ENCODE measurements around the gene CENPX.

Gene CENPX

DNA sequence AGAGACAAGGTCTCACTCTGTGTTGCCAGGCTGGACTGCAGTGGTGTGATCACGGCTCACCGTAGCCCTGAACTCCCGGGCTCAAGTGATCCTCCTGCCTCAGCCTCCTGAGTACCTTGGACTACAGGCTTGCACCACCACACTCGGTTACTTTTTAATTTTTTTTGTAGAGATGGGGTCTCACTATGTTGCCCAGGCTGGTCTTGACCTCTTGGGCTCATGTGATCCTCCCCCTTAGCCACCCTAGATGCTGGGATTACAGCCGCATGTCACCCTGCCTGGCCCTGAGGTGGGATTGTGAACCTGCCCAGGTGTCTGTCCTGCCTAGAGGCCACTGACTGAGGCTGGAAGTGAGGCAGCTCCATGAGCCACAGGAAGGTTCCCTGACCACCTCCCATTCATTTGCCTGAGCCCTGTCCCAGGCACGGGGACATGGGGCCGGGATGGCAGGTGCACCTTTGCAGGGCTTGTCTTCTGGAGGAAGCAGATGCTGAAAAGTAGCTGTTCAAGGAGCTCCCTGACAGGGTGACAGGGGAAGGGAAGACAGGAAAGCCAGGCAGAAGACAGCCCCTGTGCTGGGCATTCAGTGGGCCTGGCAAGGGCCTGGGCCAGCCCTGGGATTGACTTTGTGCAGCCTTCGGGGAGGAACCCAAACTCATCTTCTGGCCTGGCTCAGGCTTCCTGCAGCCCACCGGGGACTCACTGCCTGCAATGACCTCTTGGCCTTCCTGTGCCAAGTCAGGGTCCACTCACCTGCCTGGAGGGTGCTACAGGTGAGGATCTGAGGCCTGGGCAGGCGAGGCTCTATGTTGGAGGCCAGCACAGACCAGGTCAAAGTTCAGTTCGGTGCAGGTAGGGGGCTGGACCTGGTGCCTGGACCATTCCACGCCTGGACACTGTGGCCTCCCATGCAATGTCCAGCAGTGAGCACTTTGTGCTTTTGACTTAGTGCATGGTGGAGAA lies 53.5 kb downstream of the CENPX start:
- no peak for DNase-seq (ENCODE audit: extremely low spot score)
- ChIA-PET POLR2A (no interaction called here), CTCF (interaction anchor here (0.7 kb wide), 1 partner anchor 9 kb away, joined by 3 read pairs; no protein-coding TSS in a partner anchor)
- no peak for TF ChIP-seq FOXK2 (IDR thresholded peaks at IDR 0.05)
- no peak for TF ChIP-seq NFRKB (IDR thresholded peaks at IDR 0.05)
- TF ChIP-seq BHLHE40 (IDR thresholded peaks at IDR 0.05; ENCODE audit: borderline replicate concordance): no peak
- no peak for TF ChIP-seq PKNOX1 (IDR thresholded peaks at IDR 0.05)
- no peak for TF ChIP-seq ZNF384 (IDR thresholded peaks at IDR 0.05)
- no peak for TF ChIP-seq HDGF (IDR thresholded peaks at IDR 0.05; ENCODE audit: borderline replicate concordance)
- no peak for TF ChIP-seq SP1 (IDR thresholded peaks at IDR 0.05)
- no peak for TF ChIP-seq FOXA1 (IDR thresholded peaks at IDR 0.05)
- no peak for TF ChIP-seq CTBP1 (IDR thresholded peaks at IDR 0.05; ENCODE audit: borderline replicate concordance)
